Neural cell (in vitro differentiated cells): ENCODE measurements around the gene TRIM62. TPM values are rescaled to one million over a fixed set of nuclear protein-coding genes. Genes with fewer than 3 reads are reported as not detected.

Experiments
- H2AFZ ChIP-seq: fragments of 200-600, 300-800 bp; sonication (generic), shearing (Covaris generic); 2 replicates; pipeline ENCODE4 v1.6.0; 2014; ENCODE audit warnings: low read depth, mild to moderate bottlenecking, antibody characterized with exemption, low read length, moderate library complexity
- H3F3A ChIP-seq: fragments of 200-600 bp; shearing (Covaris generic); 2 replicates; pipeline ENCODE4 v1.6.1; 2016; ENCODE audit warnings: mild to moderate bottlenecking, moderate library complexity, mixed read lengths, antibody characterized with exemption, low read length; ENCODE audit not compliant: insufficient read depth, poor library complexity, severe bottlenecking
- H3K27ac ChIP-seq: fragments of 200-600, 300-800 bp; sonication (generic), shearing (Covaris generic); 2 replicates; pipeline ENCODE4 v1.5.1; 2014; ENCODE audit warnings: mild to moderate bottlenecking, low read length, moderate library complexity
- H3K27me3 ChIP-seq: fragments of 300-800, 200-600 bp; sonication (generic), shearing (Covaris generic); 2 replicates; pipeline ENCODE4 v1.6.0; 2014; ENCODE audit warnings: mild to moderate bottlenecking, low read depth, low read length, moderate library complexity; ENCODE audit not compliant: insufficient read depth
- H3K36me3 ChIP-seq: fragments of 300-800, 200-600 bp; sonication (generic), shearing (Covaris generic); 2 replicates; pipeline ENCODE4 v1.5.1; 2014; ENCODE audit warnings: mild to moderate bottlenecking, antibody characterized with exemption, low read length, moderate library complexity; ENCODE audit not compliant: insufficient read depth
- H3K4me2 ChIP-seq: fragments of 300-800, 200-600 bp; sonication (generic), shearing (Covaris generic); 2 replicates; pipeline ENCODE4 v1.6.0; 2014; ENCODE audit warnings: mild to moderate bottlenecking, low read length
- H3K4me3 ChIP-seq: fragments of 300-800, 200-600 bp; sonication (generic), shearing (Covaris generic); 2 replicates; pipeline ENCODE4 v1.5.1; 2014; ENCODE audit warnings: mild to moderate bottlenecking, low read length, moderate library complexity
- H3K79me2 ChIP-seq: fragments of 200-600 bp; shearing (Covaris generic); replicated peaks from 2 replicates; pipeline ENCODE4 v1.6.0; 2014; ENCODE audit warnings: mild to moderate bottlenecking, low read length, moderate library complexity; ENCODE audit not compliant: insufficient read depth
- H3K9ac ChIP-seq: fragments of 300-800, 200-600 bp; sonication (generic), shearing (Covaris generic); 2 replicates; pipeline ENCODE4 v1.6.1; 2016; ENCODE audit warnings: mild to moderate bottlenecking, low read length, mixed read lengths
- H3K9me2 ChIP-seq: fragments of 200-600 bp; shearing (Covaris generic); 2 replicates; pipeline ENCODE4 v1.6.1; 2016; ENCODE audit warnings: mild to moderate bottlenecking, low read length, mixed read lengths; ENCODE audit not compliant: insufficient read depth
- H3K9me3 ChIP-seq: fragments of 200-600, 300-800 bp; sonication (generic), shearing (Covaris generic); 2 replicates; pipeline ENCODE4 v1.6.1; 2016; ENCODE audit warnings: mild to moderate bottlenecking, mixed run types, low read length, moderate library complexity, mixed read lengths
- H4K20me1 ChIP-seq: fragments of 200-600 bp; shearing (Covaris generic); 2 replicates; pipeline ENCODE4 v1.6.1; 2016; ENCODE audit warnings: mild to moderate bottlenecking, mixed run types; ENCODE audit not compliant: insufficient read depth
- EP300 ChIP-seq: fragments of 450-650 bp; conservative IDR thresholded peaks from 2 replicates; pipeline ENCODE4 v1.6.1; 2014; ENCODE audit warnings: antibody characterized with exemption, mild to moderate bottlenecking, moderate library complexity; ENCODE audit not compliant: poor library complexity, severe bottlenecking
- EZH2 ChIP-seq: fragments of 200-600, 300-800 bp; shearing (Covaris generic), sonication (generic); IDR thresholded peaks from 2 replicates; pipeline ENCODE4 v1.6.1; 2014; ENCODE audit warnings: antibody characterized with exemption, low read length, borderline replicate concordance, mild to moderate bottlenecking; ENCODE audit not compliant: insufficient read depth, poor library complexity, severe bottlenecking
- MXI1 ChIP-seq: fragments of 450-650 bp; conservative IDR thresholded peaks from 2 replicates; pipeline ENCODE4 v1.6.1; 2014; ENCODE audit warnings: antibody characterized with exemption, mild to moderate bottlenecking; ENCODE audit not compliant: poor library complexity, severe bottlenecking
- POLR2AphosphoS5 ChIP-seq: IDR thresholded peaks from 2 replicates; pipeline ENCODE4 v1.6.1; 2012
- RAD21 ChIP-seq: fragments of 450-650 bp; conservative IDR thresholded peaks from 2 replicates; pipeline ENCODE4 v1.6.1; 2014; ENCODE audit warnings: antibody characterized with exemption, mild to moderate bottlenecking, moderate library complexity
- SMC3 ChIP-seq: fragments of 450-650 bp; conservative IDR thresholded peaks from 2 replicates; pipeline ENCODE4 v1.6.1; 2014; ENCODE audit warnings: antibody characterized with exemption, mild to moderate bottlenecking, moderate library complexity; ENCODE audit not compliant: poor library complexity
- TAF1 ChIP-seq: IDR thresholded peaks from 2 replicates; pipeline ENCODE4 v1.6.1; 2012; ENCODE audit warnings: low read depth
- polyA plus RNA-seq: library from polyadenylated mRNA; depleted of rRNA; stranded (reverse); fragments of >200 nt; gene quantifications from 2 replicates; pipeline ENCODE4 v1.2.3, GENCODE V29; 2014
- TF ChIP-seq, protein P1 (sequence below): IDR thresholded peaks from 2 replicates; pipeline ENCODE4 v1.6.1; 2012; ENCODE audit warnings: borderline replicate concordance
- TF ChIP-seq, protein P2 (sequence below): fragments of 450-650 bp; IDR thresholded peaks from 2 replicates; pipeline ENCODE4 v1.5.1; 2014; ENCODE audit warnings: antibody characterized with exemption, mild to moderate bottlenecking, moderate library complexity; ENCODE audit not compliant: poor library complexity, severe bottlenecking

Gene TRIM62
- polyA plus RNA-seq, 1 donor from 2014 or later: 4.3 TPM

- Histone ChIP-seq H3K4me2 (no peak overlapping the region), H3K9me2 (no peaks in the 10 kb centered on the region), H3K4me3 (no peak overlapping the region), H3K27me3 (no peaks in the 10 kb centered on the region), H3K9me3 (no peaks in the 10 kb centered on the region), H3K36me3 (no peaks in the 10 kb centered on the region), H3K27ac (no peak overlapping the region), H3K9ac (no peak overlapping the region), H3F3A (no peaks in the 10 kb centered on the region), H4K20me1 (no peaks in the 10 kb centered on the region), H3K79me2 (no peaks in the 10 kb centered on the region), H2AFZ (no peak overlapping the region)
- TF ChIP-seq POLR2AphosphoS5 (no peak), TAF1 (no peak), MXI1 (no peak), EZH2 (no peak), SMC3 (no peak), EP300 (no peak), RAD21 (no peak)
- TF ChIP-seq, protein P1, sequence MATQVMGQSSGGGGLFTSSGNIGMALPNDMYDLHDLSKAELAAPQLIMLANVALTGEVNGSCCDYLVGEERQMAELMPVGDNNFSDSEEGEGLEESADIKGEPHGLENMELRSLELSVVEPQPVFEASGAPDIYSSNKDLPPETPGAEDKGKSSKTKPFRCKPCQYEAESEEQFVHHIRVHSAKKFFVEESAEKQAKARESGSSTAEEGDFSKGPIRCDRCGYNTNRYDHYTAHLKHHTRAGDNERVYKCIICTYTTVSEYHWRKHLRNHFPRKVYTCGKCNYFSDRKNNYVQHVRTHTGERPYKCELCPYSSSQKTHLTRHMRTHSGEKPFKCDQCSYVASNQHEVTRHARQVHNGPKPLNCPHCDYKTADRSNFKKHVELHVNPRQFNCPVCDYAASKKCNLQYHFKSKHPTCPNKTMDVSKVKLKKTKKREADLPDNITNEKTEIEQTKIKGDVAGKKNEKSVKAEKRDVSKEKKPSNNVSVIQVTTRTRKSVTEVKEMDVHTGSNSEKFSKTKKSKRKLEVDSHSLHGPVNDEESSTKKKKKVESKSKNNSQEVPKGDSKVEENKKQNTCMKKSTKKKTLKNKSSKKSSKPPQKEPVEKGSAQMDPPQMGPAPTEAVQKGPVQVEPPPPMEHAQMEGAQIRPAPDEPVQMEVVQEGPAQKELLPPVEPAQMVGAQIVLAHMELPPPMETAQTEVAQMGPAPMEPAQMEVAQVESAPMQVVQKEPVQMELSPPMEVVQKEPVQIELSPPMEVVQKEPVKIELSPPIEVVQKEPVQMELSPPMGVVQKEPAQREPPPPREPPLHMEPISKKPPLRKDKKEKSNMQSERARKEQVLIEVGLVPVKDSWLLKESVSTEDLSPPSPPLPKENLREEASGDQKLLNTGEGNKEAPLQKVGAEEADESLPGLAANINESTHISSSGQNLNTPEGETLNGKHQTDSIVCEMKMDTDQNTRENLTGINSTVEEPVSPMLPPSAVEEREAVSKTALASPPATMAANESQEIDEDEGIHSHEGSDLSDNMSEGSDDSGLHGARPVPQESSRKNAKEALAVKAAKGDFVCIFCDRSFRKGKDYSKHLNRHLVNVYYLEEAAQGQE: no peak
- TF ChIP-seq, protein P2, sequence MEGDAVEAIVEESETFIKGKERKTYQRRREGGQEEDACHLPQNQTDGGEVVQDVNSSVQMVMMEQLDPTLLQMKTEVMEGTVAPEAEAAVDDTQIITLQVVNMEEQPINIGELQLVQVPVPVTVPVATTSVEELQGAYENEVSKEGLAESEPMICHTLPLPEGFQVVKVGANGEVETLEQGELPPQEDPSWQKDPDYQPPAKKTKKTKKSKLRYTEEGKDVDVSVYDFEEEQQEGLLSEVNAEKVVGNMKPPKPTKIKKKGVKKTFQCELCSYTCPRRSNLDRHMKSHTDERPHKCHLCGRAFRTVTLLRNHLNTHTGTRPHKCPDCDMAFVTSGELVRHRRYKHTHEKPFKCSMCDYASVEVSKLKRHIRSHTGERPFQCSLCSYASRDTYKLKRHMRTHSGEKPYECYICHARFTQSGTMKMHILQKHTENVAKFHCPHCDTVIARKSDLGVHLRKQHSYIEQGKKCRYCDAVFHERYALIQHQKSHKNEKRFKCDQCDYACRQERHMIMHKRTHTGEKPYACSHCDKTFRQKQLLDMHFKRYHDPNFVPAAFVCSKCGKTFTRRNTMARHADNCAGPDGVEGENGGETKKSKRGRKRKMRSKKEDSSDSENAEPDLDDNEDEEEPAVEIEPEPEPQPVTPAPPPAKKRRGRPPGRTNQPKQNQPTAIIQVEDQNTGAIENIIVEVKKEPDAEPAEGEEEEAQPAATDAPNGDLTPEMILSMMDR: no peak
Measured at GRCh38 chr1:33163621-33164519, 18.0 kb downstream of the TRIM62 start.

GRCh38 chr1:33162141-33162540 lies 19.7 kb downstream of the TRIM62 start:
- Histone ChIP-seq H3K27me3 (no peaks in the 10 kb centered on the region), H3K79me2 (no peaks in the 10 kb centered on the region), H3K27ac (no peak overlapping the region), H3K9me3 (no peaks in the 10 kb centered on the region), H3K36me3 (no peaks in the 10 kb centered on the region), H2AFZ (no peak overlapping the region), H3K9ac (no peak overlapping the region), H3K9me2 (no peaks in the 10 kb centered on the region), H3K4me2 (no peak overlapping the region), H3F3A (no peaks in the 10 kb centered on the region), H3K4me3 (no peak overlapping the region), H4K20me1 (no peaks in the 10 kb centered on the region)
- TF ChIP-seq SMC3 (no peak), EP300 (no peak), EZH2 (no peak), RAD21 (no peak), TAF1 (no peak), MXI1 (no peak), POLR2AphosphoS5 (no peak)
- TF ChIP-seq, protein P2: no peak
- TF ChIP-seq, protein P1: no peak
